PC-3 (cell line): ENCODE results near the gene FECH. TPM values are rescaled to one million over a fixed set of nuclear protein-coding genes. Genes with fewer than 3 reads are reported as not detected.

Source experiments
- ATAC-seq: fragments of 200-7000 bp; cut with Tn5 transposase; 2 replicates; pipeline ENCODE4 v1.9.1; 2020; ENCODE audit warnings: mild to moderate bottlenecking, moderate library complexity
- BruUV-seq: library from RNA; stranded (reverse); fragments of 400-500 nt; replicated peaks from 2 replicates; lab custom pipeline; 2021; lab: Mats Ljungman, UMichigan
- CTCF ChIA-PET: fragments of 300-600 bp; sonication (Branson Sonifier 250); formaldehyde crosslinking; loops from one replicate; lab custom pipeline; 2022; ENCODE audit warnings: antibody characterized with exemption; lab: Charles Lee
- POLR2A ChIA-PET: fragments of 300-600 bp; sonication (Branson Sonifier 250); formaldehyde crosslinking; loops from one replicate; lab custom pipeline; 2022; ENCODE audit warnings: antibody characterized with exemption; ENCODE audit not compliant: unreplicated experiment; lab: Charles Lee
- DNase-seq: peaks from one replicate; pipeline ENCODE4 v3.0.0-alpha.2; 2015
- H2AFZ ChIP-seq: fragments of 300-600 bp; sonication (generic); 2 replicates; pipeline ENCODE4 v1.6.0; 2016; ENCODE audit warnings: antibody characterized with exemption, low read length
- H3F3A ChIP-seq: fragments of 300-600 bp; sonication (generic); one replicate; pipeline ENCODE4 v1.6.0; 2017; ENCODE audit warnings: antibody characterized with exemption, low read length, control low read depth, mild to moderate bottlenecking; ENCODE audit not compliant: unreplicated experiment
- H3K27ac ChIP-seq: fragments of 300-600 bp; sonication (generic); 2 replicates; pipeline ENCODE4 v1.5.1; 2016; ENCODE audit warnings: mild to moderate bottlenecking, low read length
- H3K27me3 ChIP-seq: fragments of 300-600 bp; sonication (generic); 2 replicates; pipeline ENCODE4 v1.6.1; 2016; ENCODE audit warnings: low read length, mixed read lengths
- H3K36me3 ChIP-seq: fragments of 300-600 bp; sonication (generic); 2 replicates; pipeline ENCODE4 v1.6.1; 2016; ENCODE audit warnings: low read depth, mixed run types, low read length, mixed read lengths
- H3K4me1 ChIP-seq: fragments of 300-600 bp; sonication (generic); 2 replicates; pipeline ENCODE4 v1.5.1; 2016; ENCODE audit warnings: low read length; ENCODE audit not compliant: insufficient read depth
- H3K4me2 ChIP-seq: fragments of 300-600 bp; sonication (generic); 2 replicates; pipeline ENCODE4 v1.6.0; 2016; ENCODE audit warnings: low read length
- H3K4me3 ChIP-seq: fragments of 300-600 bp; sonication (generic); 2 replicates; pipeline ENCODE4 v1.5.1; 2016; ENCODE audit warnings: mild to moderate bottlenecking, low read length, mixed read lengths
- H3K79me2 ChIP-seq: fragments of 300-600 bp; sonication (generic); 2 replicates; pipeline ENCODE4 v1.6.1; 2017; ENCODE audit warnings: low read length, mixed read lengths
- H3K9ac ChIP-seq: fragments of 300-600 bp; sonication (generic); 2 replicates; pipeline ENCODE4 v1.6.0; 2016; ENCODE audit warnings: mild to moderate bottlenecking, low read length
- H3K9me2 ChIP-seq: fragments of 300-600 bp; sonication (generic); replicated peaks from 2 replicates; pipeline ENCODE4 v1.6.1; 2016; ENCODE audit warnings: mixed run types, low read length, mixed read lengths
- H3K9me3 ChIP-seq: fragments of 300-600 bp; sonication (generic); 2 replicates; pipeline ENCODE4 v1.6.1; 2016; ENCODE audit warnings: low read length, mixed read lengths
- H4K20me1 ChIP-seq: fragments of 300-600 bp; sonication (generic); 2 replicates; pipeline ENCODE4 v1.6.1; 2016; ENCODE audit warnings: low read length, mixed read lengths
- EZH2 ChIP-seq: fragments of 300-600 bp; sonication (generic); IDR thresholded peaks from one replicate; pipeline ENCODE4 v1.6.1; 2017; ENCODE audit warnings: antibody characterized with exemption, mild to moderate bottlenecking, low read length; ENCODE audit not compliant: unreplicated experiment
- EZH2phosphoT487 ChIP-seq: fragments of 300-600 bp; sonication (generic); IDR thresholded peaks from 2 replicates; pipeline ENCODE4 v1.6.1; 2018; ENCODE audit warnings: mild to moderate bottlenecking, antibody characterized with exemption, low read length, borderline replicate concordance
- intact Hi-C: fragments of 100-400 bp; cut with micrococcal nuclease; formaldehyde crosslinking; loops from 2 replicates; pipeline ENCODE4 v1.9.0; 2023
- total RNA-seq: library from RNA; depleted of rRNA; stranded (reverse); fragments of >200 nt; gene quantifications from 2 replicates; pipeline ENCODE4 v1.2.3, GENCODE V29; 2014
- TF ChIP-seq, protein P1 (sequence below): fragments of 300-600 bp; sonication (generic); conservative IDR thresholded peaks from 2 replicates; pipeline ENCODE4 v1.5.1; 2017; ENCODE audit warnings: antibody characterized with exemption, low read depth, mild to moderate bottlenecking, low read length

FECH gene
- total RNA-seq, 1 experiment from 2014 or later: 136 TPM

DNA sequence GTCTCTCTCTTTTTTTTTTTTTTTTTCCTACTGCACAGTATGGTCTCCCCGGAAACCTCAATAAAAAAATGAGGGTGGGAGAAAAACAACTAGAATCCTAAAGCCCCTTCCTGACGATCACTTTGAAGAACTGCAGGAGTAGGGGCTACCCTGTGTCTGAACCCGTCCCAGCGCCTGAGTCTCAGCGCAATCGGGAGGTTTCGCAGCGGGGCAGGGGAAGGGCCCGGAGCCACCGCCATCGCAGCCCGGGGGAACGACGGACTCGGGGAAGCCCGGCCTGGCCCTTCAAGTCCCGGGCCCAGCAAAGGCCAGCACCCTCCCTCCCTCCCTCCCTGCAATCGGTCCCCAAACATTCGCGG, 34.7 kb upstream of the FECH start:
- Histone ChIP-seq H3K4me1 (peaks cover 13% of the 10 kb centered on the region; the same call in 1 of the 2 replicates), H3F3A (no peaks in the 10 kb centered on the region), H2AFZ (peak overlapping the region; percentile 82), H3K36me3 (0 out of 2 replicates have a peak, but pooled peaks cover 3% of the 10 kb centered on the region), H3K4me3 (peak overlapping the region; percentile 91), H3K9me3 (no peaks in the 10 kb centered on the region), H3K4me2 (peak overlapping the region; percentile 99), H3K9me2 (no peaks in the 10 kb centered on the region), H4K20me1 (no peaks in the 10 kb centered on the region), H3K79me2 (peaks cover 48% of the 10 kb centered on the region), H3K27me3 (no peaks in the 10 kb centered on the region), H3K9ac (peak overlapping the region; percentile 93), H3K27ac (peak overlapping the region; percentile 54)
- BruUV-seq: no TSS peak
- POLR2A ChIA-PET: no interaction called here
- TF ChIP-seq EZH2phosphoT487 (no peak), EZH2 (no peak)
- TF ChIP-seq, protein P1, sequence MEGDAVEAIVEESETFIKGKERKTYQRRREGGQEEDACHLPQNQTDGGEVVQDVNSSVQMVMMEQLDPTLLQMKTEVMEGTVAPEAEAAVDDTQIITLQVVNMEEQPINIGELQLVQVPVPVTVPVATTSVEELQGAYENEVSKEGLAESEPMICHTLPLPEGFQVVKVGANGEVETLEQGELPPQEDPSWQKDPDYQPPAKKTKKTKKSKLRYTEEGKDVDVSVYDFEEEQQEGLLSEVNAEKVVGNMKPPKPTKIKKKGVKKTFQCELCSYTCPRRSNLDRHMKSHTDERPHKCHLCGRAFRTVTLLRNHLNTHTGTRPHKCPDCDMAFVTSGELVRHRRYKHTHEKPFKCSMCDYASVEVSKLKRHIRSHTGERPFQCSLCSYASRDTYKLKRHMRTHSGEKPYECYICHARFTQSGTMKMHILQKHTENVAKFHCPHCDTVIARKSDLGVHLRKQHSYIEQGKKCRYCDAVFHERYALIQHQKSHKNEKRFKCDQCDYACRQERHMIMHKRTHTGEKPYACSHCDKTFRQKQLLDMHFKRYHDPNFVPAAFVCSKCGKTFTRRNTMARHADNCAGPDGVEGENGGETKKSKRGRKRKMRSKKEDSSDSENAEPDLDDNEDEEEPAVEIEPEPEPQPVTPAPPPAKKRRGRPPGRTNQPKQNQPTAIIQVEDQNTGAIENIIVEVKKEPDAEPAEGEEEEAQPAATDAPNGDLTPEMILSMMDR: no peak
- DNase-seq: peak; percentile 10
- ATAC-seq: peak; percentile 53
- CTCF ChIA-PET: interaction anchor here (0.7 kb wide), 1 partner anchor 88 kb away, joined by 8 read pairs; no protein-coding TSS in a partner anchor
- intact Hi-C loops: no loop called here

- H3K4me1 ChIP-seq: peaks cover 13% of the 10 kb centered on the region; the same call in 1 of the 2 replicates
- no peaks in the 10 kb centered on the region for H3F3A ChIP-seq
- peak overlapping the region; percentile 91 for H3K4me3 ChIP-seq
- no peak overlapping the region for H3K9ac ChIP-seq
- H3K27ac ChIP-seq: no peak overlapping the region
- TF ChIP-seq EZH2: no peak
- TF ChIP-seq, protein P1: no peak
- TF ChIP-seq EZH2phosphoT487: no peak
- ChIA-PET CTCF (no interaction called here), POLR2A (no interaction called here)
- H4K20me1 ChIP-seq: no peaks in the 10 kb centered on the region
- H3K79me2 ChIP-seq: peaks cover 54% of the 10 kb centered on the region
- H3K27me3 ChIP-seq: no peaks in the 10 kb centered on the region
- H3K4me2 ChIP-seq: peak overlapping the region; percentile 99
- peaks cover 9% of the 10 kb centered on the region; the same call in 1 of the 2 replicates for H3K36me3 ChIP-seq
- H3K9me2 ChIP-seq: no peaks in the 10 kb centered on the region
- no peak overlapping the region for H2AFZ ChIP-seq
- intact Hi-C loops: no loop called here
- DNase-seq (no peak), ATAC-seq (no peak)
- H3K9me3 ChIP-seq: no peaks in the 10 kb centered on the region
- BruUV-seq: no TSS peak
Measured at GRCh38 chr18:57619876-57620275, 33.4 kb upstream of the FECH start.

DNA sequence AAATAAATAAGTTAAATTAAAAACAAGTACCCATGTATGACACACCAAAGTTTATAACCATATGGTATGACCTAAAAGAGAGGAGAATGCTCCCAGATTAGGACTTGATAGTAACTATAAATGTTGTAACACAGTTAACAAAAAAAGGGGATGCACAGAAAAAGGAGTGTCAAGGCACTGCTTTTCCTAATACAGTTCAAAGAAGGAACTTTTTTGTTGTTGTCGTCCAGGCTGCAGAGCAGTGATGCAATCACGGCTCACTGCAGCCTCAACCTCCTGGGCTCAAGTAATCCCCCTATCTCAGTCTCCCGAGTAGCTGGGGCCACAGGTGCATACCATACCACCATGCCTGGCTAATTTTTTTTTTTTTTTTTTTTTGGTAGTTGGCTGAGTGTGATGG, 32.4 kb upstream of the FECH start:
- CTCF ChIA-PET: no interaction called here
- intact Hi-C loops: no loop called here

More for the DNA sequence above, 32.4 kb upstream of the FECH start:
- H2AFZ ChIP-seq: no peak overlapping the region
- no peaks in the 10 kb centered on the region for H4K20me1 ChIP-seq
- POLR2A ChIA-PET: no interaction called here
- no peak overlapping the region for H3K4me2 ChIP-seq
- TF ChIP-seq EZH2: no peak
- TF ChIP-seq, protein P1: no peak
- no peak for TF ChIP-seq EZH2phosphoT487
- no peak overlapping the region for H3K9ac ChIP-seq
- H3K79me2 ChIP-seq: peaks cover 54% of the 10 kb centered on the region
- H3F3A ChIP-seq: no peaks in the 10 kb centered on the region
- DNase-seq (no peak), ATAC-seq (no peak)
- no TSS peak for BruUV-seq
- H3K36me3 ChIP-seq: peaks cover 14% of the 10 kb centered on the region
- H3K4me3 ChIP-seq: no peak overlapping the region
- H3K27me3 ChIP-seq: no peaks in the 10 kb centered on the region
- no peaks in the 10 kb centered on the region for H3K9me3 ChIP-seq
- no peaks in the 10 kb centered on the region for H3K9me2 ChIP-seq
- peaks cover 13% of the 10 kb centered on the region; the same call in 1 of the 2 replicates for H3K4me1 ChIP-seq
- no peak overlapping the region for H3K27ac ChIP-seq
